Keratinocyte (primary cell): ENCODE results near the gene ZMYND19.

Experiments used
- EZH2 ChIP-seq: IDR thresholded peaks from one replicate; pipeline ENCODE4 v1.6.1; 2012; ENCODE audit warnings: inconsistent platforms, mild to moderate bottlenecking, low read length, moderate library complexity
- TF ChIP-seq, protein P1 (sequence below), 3 experiments: IDR thresholded peaks in 1 of 3; conservative IDR thresholded peaks in 1 of 3; optimal IDR thresholded peaks in 1 of 3; 2 replicates in 2 of 3; 3 replicates in 1 of 3; pipeline versions ENCODE3 to v1.5.1; 2011; ENCODE audit warnings: low read length in 3 of 3, mild to moderate bottlenecking in 3 of 3, moderate library complexity in 2 of 3, control low read depth in 1 of 3, inconsistent platforms in 1 of 3; ENCODE audit not compliant: insufficient read depth in 2 of 3; ENCODE audit errors: extremely low read depth in 1 of 3

DNA sequence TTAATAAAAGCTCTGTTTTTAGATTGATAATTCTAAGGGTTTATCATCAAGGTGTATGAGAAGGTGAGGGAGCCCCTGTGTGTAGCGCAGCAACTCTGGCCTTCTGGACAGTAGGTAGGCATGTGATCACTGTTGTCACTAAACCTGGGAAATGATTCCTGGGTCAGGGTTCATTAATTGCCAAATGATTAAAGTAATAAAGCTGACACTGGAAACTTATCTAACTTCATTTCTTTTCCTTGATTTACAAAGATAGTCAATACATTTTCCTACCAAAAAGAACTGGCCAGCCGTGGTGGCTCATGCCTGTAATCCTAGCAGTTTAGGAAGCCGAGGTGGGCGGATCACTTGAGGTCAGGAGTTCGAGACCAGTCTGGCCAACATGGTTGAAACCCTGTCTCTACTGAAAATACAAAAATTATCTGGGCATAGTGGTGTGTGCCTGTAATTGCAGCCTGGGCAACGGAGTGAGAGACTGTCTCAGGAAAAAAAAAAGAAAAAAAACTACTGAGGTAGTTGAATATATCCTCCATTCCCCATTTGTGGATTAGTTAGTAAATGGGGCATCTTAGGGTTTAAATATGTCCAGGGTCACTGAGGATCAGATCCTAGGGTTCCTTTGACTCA, 30.9 kb upstream of the ZMYND19 start:
- TF ChIP-seq, protein P1, sequence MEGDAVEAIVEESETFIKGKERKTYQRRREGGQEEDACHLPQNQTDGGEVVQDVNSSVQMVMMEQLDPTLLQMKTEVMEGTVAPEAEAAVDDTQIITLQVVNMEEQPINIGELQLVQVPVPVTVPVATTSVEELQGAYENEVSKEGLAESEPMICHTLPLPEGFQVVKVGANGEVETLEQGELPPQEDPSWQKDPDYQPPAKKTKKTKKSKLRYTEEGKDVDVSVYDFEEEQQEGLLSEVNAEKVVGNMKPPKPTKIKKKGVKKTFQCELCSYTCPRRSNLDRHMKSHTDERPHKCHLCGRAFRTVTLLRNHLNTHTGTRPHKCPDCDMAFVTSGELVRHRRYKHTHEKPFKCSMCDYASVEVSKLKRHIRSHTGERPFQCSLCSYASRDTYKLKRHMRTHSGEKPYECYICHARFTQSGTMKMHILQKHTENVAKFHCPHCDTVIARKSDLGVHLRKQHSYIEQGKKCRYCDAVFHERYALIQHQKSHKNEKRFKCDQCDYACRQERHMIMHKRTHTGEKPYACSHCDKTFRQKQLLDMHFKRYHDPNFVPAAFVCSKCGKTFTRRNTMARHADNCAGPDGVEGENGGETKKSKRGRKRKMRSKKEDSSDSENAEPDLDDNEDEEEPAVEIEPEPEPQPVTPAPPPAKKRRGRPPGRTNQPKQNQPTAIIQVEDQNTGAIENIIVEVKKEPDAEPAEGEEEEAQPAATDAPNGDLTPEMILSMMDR (optimal IDR thresholded peaks at IDR 0.05 in 1 of 3, IDR thresholded peaks at IDR 0.05 in 1 of 3, conservative IDR thresholded peaks at IDR 0.05 in 1 of 3; ENCODE audit: extremely low read depth in 1 of 3, insufficient read depth in 2 of 3, low read length in 3 of 3): peak in 2 of 3 experiments; percentile 27 to 46
- no peak for TF ChIP-seq EZH2
